Loucy (cell line): ENCODE measurements around the gene SLC17A7.

Experiments
- H2AFZ ChIP-seq: fragments of 200-600 bp; sonication (generic); 2 replicates; pipeline ENCODE4 v1.6.0; 2016; ENCODE audit warnings: antibody characterized with exemption, mild to moderate bottlenecking, low read length, moderate library complexity
- H3F3A ChIP-seq: fragments of 200-600 bp; 2 replicates; pipeline ENCODE4 v1.6.0; 2016; ENCODE audit warnings: antibody characterized with exemption, low read depth, mild to moderate bottlenecking
- H3K27me3 ChIP-seq: fragments of 200-600 bp; sonication (generic); 2 replicates; pipeline ENCODE4 v1.6.1; 2014; ENCODE audit warnings: low read length, mild to moderate bottlenecking; ENCODE audit not compliant: insufficient read depth, poor library complexity, severe bottlenecking
- H3K36me3 ChIP-seq: fragments of 200-600 bp; sonication (generic); 2 replicates; pipeline ENCODE4 v1.6.1; 2016; ENCODE audit warnings: low read length; ENCODE audit not compliant: insufficient read depth
- H3K4me1 ChIP-seq: fragments of 200-600 bp; sonication (generic); 2 replicates; pipeline ENCODE4 v1.5.1; 2014; ENCODE audit warnings: low read length, mild to moderate bottlenecking; ENCODE audit not compliant: insufficient read depth, poor library complexity, severe bottlenecking
- H3K4me2 ChIP-seq: fragments of 200-600 bp; sonication (generic); 2 replicates; pipeline ENCODE4 v1.6.0; 2014; ENCODE audit warnings: antibody characterized with exemption, low read length, low read depth, mild to moderate bottlenecking; ENCODE audit not compliant: poor library complexity, severe bottlenecking
- H3K4me3 ChIP-seq: fragments of 200-600 bp; sonication (generic); 2 replicates; pipeline ENCODE4 v1.5.1; 2014; ENCODE audit warnings: low read length, mild to moderate bottlenecking, mixed read lengths; ENCODE audit not compliant: poor library complexity, severe bottlenecking
- H3K79me2 ChIP-seq: fragments of 200-600 bp; sonication (generic); 2 replicates; pipeline ENCODE4 v1.6.1; 2014; ENCODE audit warnings: low read length; ENCODE audit not compliant: insufficient read depth
- H3K9ac ChIP-seq: fragments of 200-600 bp; sonication (generic); 2 replicates; pipeline ENCODE4 v1.6.0; 2014; ENCODE audit warnings: mild to moderate bottlenecking, low read depth, low read length, moderate library complexity; ENCODE audit not compliant: poor library complexity, severe bottlenecking
- H3K9me2 ChIP-seq: fragments of 200-600 bp; sonication (generic); replicated peaks from 2 replicates; pipeline ENCODE4 v1.6.1; 2016; ENCODE audit warnings: low read depth, low read length, mixed read lengths
- H3K9me3 ChIP-seq: fragments of 200-600 bp; sonication (generic); 2 replicates; pipeline ENCODE4 v1.6.1; 2014; ENCODE audit warnings: mild to moderate bottlenecking, antibody characterized with exemption, low read length, low read depth; ENCODE audit not compliant: insufficient read depth
- H4K20me1 ChIP-seq: fragments of 200-600 bp; sonication (generic); 2 replicates; pipeline ENCODE4 v1.6.0; 2014; ENCODE audit warnings: antibody characterized with exemption, low read length, mild to moderate bottlenecking; ENCODE audit not compliant: insufficient read depth, poor library complexity, severe bottlenecking
- EZH2phosphoT487 ChIP-seq: fragments of 200-600 bp; IDR thresholded peaks from 2 replicates; pipeline ENCODE4 v1.6.1; 2018; ENCODE audit warnings: antibody characterized with exemption, mild to moderate bottlenecking, moderate library complexity, borderline replicate concordance
- TF ChIP-seq, protein P1 (sequence below): fragments of 200-600 bp; sonication (generic); conservative IDR thresholded peaks from 2 replicates; pipeline ENCODE4 v1.5.1; 2014; ENCODE audit warnings: mild to moderate bottlenecking, antibody characterized with exemption, low read length

The SLC17A7 gene

GRCh38 chr19:49389406-49389805 is 51.9 kb downstream of the SLC17A7 start:
- no peaks in the 10 kb centered on the region for H3K27me3 ChIP-seq

GRCh38 chr19:49387936-49388372 is 53.4 kb downstream of the SLC17A7 start, which contains the start of gene KASH5:
TSS of gene KASH5 (plus strand) at chr19:49388249. CDS start at chr19:49390884, 2,635 bp downstream.
- H4K20me1 ChIP-seq, result no peaks in the 10 kb centered on the region
- H3K4me1 ChIP-seq, result peaks cover 16% of the 10 kb centered on the region
- no peaks in the 10 kb centered on the region for H3K9me3 ChIP-seq
- H3K79me2 ChIP-seq, result no peaks in the 10 kb centered on the region
- H3K4me3 ChIP-seq, result no peak within 1 kb of the TSS
- H3K9me2 ChIP-seq, result no peaks in the 10 kb centered on the region
- H2AFZ ChIP-seq, result no peak within 1 kb of the TSS
- TF ChIP-seq EZH2phosphoT487, result no peak
- TF ChIP-seq, protein P1, sequence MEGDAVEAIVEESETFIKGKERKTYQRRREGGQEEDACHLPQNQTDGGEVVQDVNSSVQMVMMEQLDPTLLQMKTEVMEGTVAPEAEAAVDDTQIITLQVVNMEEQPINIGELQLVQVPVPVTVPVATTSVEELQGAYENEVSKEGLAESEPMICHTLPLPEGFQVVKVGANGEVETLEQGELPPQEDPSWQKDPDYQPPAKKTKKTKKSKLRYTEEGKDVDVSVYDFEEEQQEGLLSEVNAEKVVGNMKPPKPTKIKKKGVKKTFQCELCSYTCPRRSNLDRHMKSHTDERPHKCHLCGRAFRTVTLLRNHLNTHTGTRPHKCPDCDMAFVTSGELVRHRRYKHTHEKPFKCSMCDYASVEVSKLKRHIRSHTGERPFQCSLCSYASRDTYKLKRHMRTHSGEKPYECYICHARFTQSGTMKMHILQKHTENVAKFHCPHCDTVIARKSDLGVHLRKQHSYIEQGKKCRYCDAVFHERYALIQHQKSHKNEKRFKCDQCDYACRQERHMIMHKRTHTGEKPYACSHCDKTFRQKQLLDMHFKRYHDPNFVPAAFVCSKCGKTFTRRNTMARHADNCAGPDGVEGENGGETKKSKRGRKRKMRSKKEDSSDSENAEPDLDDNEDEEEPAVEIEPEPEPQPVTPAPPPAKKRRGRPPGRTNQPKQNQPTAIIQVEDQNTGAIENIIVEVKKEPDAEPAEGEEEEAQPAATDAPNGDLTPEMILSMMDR, result no peak
- no peak within 1 kb of the TSS for H3K4me2 ChIP-seq
- H3K36me3 ChIP-seq, result no peaks in the 10 kb centered on the region
- no peak within 1 kb of the TSS for H3K9ac ChIP-seq
- H3K27me3 ChIP-seq, result no peaks in the 10 kb centered on the region
- H3F3A ChIP-seq, result no peaks in the 10 kb centered on the region; the same call in 1 of the 2 replicates

More at GRCh38 chr19:49389406-49389805, 51.9 kb downstream of the SLC17A7 start:
- H3K9me2 ChIP-seq, result no peaks in the 10 kb centered on the region
- TF ChIP-seq, protein P1, result no peak
- TF ChIP-seq EZH2phosphoT487, result no peak
- H3F3A ChIP-seq, result no peaks in the 10 kb centered on the region; the same call in 1 of the 2 replicates
- H3K4me3 ChIP-seq, result no peak overlapping the region
- no peak overlapping the region for H2AFZ ChIP-seq
- no peaks in the 10 kb centered on the region for H3K79me2 ChIP-seq
- H3K4me1 ChIP-seq, result peaks cover 16% of the 10 kb centered on the region
- H3K4me2 ChIP-seq, result no peak overlapping the region
- H3K36me3 ChIP-seq, result no peaks in the 10 kb centered on the region
- no peak overlapping the region for H3K9ac ChIP-seq
- no peaks in the 10 kb centered on the region for H4K20me1 ChIP-seq
- H3K9me3 ChIP-seq, result no peaks in the 10 kb centered on the region

- no peaks in the 10 kb centered on the region for H3K79me2 ChIP-seq
- H2AFZ ChIP-seq, result no peak overlapping the region
- H3F3A ChIP-seq, result no peaks in the 10 kb centered on the region; the same call in 1 of the 2 replicates
- no peaks in the 10 kb centered on the region for H4K20me1 ChIP-seq
- H3K36me3 ChIP-seq, result no peaks in the 10 kb centered on the region
- H3K9me2 ChIP-seq, result no peaks in the 10 kb centered on the region
- no peaks in the 10 kb centered on the region for H3K4me1 ChIP-seq
- H3K4me2 ChIP-seq, result no peak overlapping the region
- TF ChIP-seq EZH2phosphoT487, result no peak
- TF ChIP-seq, protein P1, result no peak
- H3K9ac ChIP-seq, result no peak overlapping the region
- H3K9me3 ChIP-seq, result 0 out of 2 replicates have a peak, but pooled peaks cover 4% of the 10 kb centered on the region
- H3K27me3 ChIP-seq, result no peaks in the 10 kb centered on the region
- no peak overlapping the region for H3K4me3 ChIP-seq
These were observed 57.7 kb downstream of the SLC17A7 start for GRCh38 chr19:49383599-49383998.
